Activated T-helper 1 cell treated with anti-CD3 and anti-CD28 coated beads, Interleukin-12 subunit alpha, Interleukin-12 subunit beta, Interleukin-2, Interleukin-4 antibody, amounts not matched to agents 30 ng/mL and 10 ng/mL and 1 ng/mL, durations not matched to agents 14 hours and 24 hours and 36 hours (primary cell): ENCODE measurements around the gene XRN1. TPM values are rescaled to one million over a fixed set of nuclear protein-coding genes. Genes with fewer than 3 reads are reported as not detected.
"Not testable (repeated sequence)": the region's sequence is repeated elsewhere in the genome, so short reads cannot be mapped to it uniquely, and the experiment has no call there.

Source experiments
- DNase-seq: peaks from one replicate; pipeline ENCODE4 v3.0.0; 2021; ENCODE audit warnings: low spot score
- H3K27ac Mint-ChIP-seq: one replicate; pipeline ENCODE4 v1.8.0; 2021; ENCODE audit warnings: mild to moderate bottlenecking, mixed read lengths
- H3K27me3 Mint-ChIP-seq: one replicate; pipeline ENCODE4 v1.8.0; 2022; ENCODE audit warnings: mild to moderate bottlenecking, moderate library complexity, mixed read lengths; ENCODE audit not compliant: insufficient read depth
- H3K36me3 Mint-ChIP-seq: one replicate; pipeline ENCODE4 v1.8.0; 2021; ENCODE audit warnings: low read depth, mixed read lengths
- H3K4me1 Mint-ChIP-seq: one replicate; pipeline ENCODE4 v1.8.0; 2021; ENCODE audit warnings: low read depth, mixed read lengths
- H3K4me3 Mint-ChIP-seq: one replicate; pipeline ENCODE4 v1.8.0; 2021; ENCODE audit warnings: mild to moderate bottlenecking, moderate library complexity, mixed read lengths
- H3K9me3 Mint-ChIP-seq: one replicate; pipeline ENCODE4 v1.8.0; 2021; ENCODE audit warnings: mixed read lengths
- intact Hi-C: fragments of 100-400 bp; cut with micrococcal nuclease; formaldehyde crosslinking; loops from one replicate; pipeline ENCODE4 v1.15.1; 2024
- total RNA-seq: library from RNA; stranded (reverse); gene quantifications from 2 replicates; pipeline ENCODE4 v1.2.3, GENCODE V29; 2022

The XRN1 gene
- total RNA-seq, 1 donor from 2014 or later, result 52.7 TPM

GRCh38 chr3:142417302-142417701 is 30.5 kb downstream of the XRN1 start:
- Mint-ChIP-seq H3K27me3 (no peaks in the 10 kb centered on the region), H3K4me3 (no peak overlapping the region), H3K27ac (no peak overlapping the region), H3K9me3 (no peaks in the 10 kb centered on the region), H3K36me3 (peaks cover 39% of the 10 kb centered on the region), H3K4me1 (no peaks in the 10 kb centered on the region)
- DNase-seq, result no peak
- intact Hi-C loops, result no loop called here

- H3K27me3 Mint-ChIP-seq, H3K27ac Mint-ChIP-seq, H3K9me3 Mint-ChIP-seq, H3K4me3 Mint-ChIP-seq, DNase-seq, H3K4me1 Mint-ChIP-seq, intact Hi-C loops: not testable (repeated sequence)
- H3K36me3 Mint-ChIP-seq, result peaks cover 41% of the 10 kb centered on the region
These were observed 47.3 kb downstream of the XRN1 start for GRCh38 chr3:142400537-142400936.

- Mint-ChIP-seq H3K27ac (no peak overlapping the region), H3K4me3 (no peak overlapping the region), H3K4me1 (no peaks in the 10 kb centered on the region), H3K36me3 (peaks cover 23% of the 10 kb centered on the region), H3K27me3 (no peaks in the 10 kb centered on the region), H3K9me3 (no peaks in the 10 kb centered on the region)
- intact Hi-C loops, result no loop called here
- DNase-seq, result no peak
These were observed 52.8 kb downstream of the XRN1 start for GRCh38 chr3:142394921-142395622.

- Mint-ChIP-seq H3K36me3 (peaks cover 46% of the 10 kb centered on the region), H3K4me1 (no peaks in the 10 kb centered on the region), H3K27me3 (no peaks in the 10 kb centered on the region), H3K9me3 (no peaks in the 10 kb centered on the region), H3K27ac (no peak overlapping the region), H3K4me3 (no peak overlapping the region)
- intact Hi-C loops, result no loop called here
- no peak for DNase-seq
These were observed 62.8 kb downstream of the XRN1 start for GRCh38 chr3:142385078-142385477.

GRCh38 chr3:142374687-142375086 is 73.2 kb downstream of the XRN1 start:
- Mint-ChIP-seq H3K27me3 (no peaks in the 10 kb centered on the region), H3K9me3 (no peaks in the 10 kb centered on the region), H3K4me3 (no peak overlapping the region), H3K27ac (no peak overlapping the region), H3K36me3 (peaks cover 25% of the 10 kb centered on the region), H3K4me1 (peaks cover 8% of the 10 kb centered on the region)
- DNase-seq, result no peak
- intact Hi-C loops, result no loop called here

GRCh38 chr3:142369576-142369975 is 78.3 kb downstream of the XRN1 start:
- H3K27ac Mint-ChIP-seq, DNase-seq, H3K4me3 Mint-ChIP-seq, H3K27me3 Mint-ChIP-seq, intact Hi-C loops, H3K9me3 Mint-ChIP-seq, H3K4me1 Mint-ChIP-seq: not testable (repeated sequence)
- peaks cover 31% of the 10 kb centered on the region for H3K36me3 Mint-ChIP-seq

GRCh38 chr3:142366434-142366833 is 81.4 kb downstream of the XRN1 start:
- no peak for DNase-seq
- H3K4me3 Mint-ChIP-seq, result no peak overlapping the region
- H3K27ac Mint-ChIP-seq, result no peak overlapping the region
- H3K27me3 Mint-ChIP-seq, result no peaks in the 10 kb centered on the region
- peaks cover 32% of the 10 kb centered on the region for H3K36me3 Mint-ChIP-seq
- no peaks in the 10 kb centered on the region for H3K4me1 Mint-ChIP-seq
- no peaks in the 10 kb centered on the region for H3K9me3 Mint-ChIP-seq
- intact Hi-C loops, result no loop called here

- Mint-ChIP-seq H3K4me3 (no peak overlapping the region), H3K4me1 (no peaks in the 10 kb centered on the region), H3K27ac (no peak overlapping the region), H3K36me3 (peaks cover 37% of the 10 kb centered on the region), H3K27me3 (no peaks in the 10 kb centered on the region), H3K9me3 (no peaks in the 10 kb centered on the region)
- DNase-seq, result no peak
- intact Hi-C loops, result no loop called here
These were observed 83.8 kb downstream of the XRN1 start for GRCh38 chr3:142363936-142364467.

GRCh38 chr3:142363433-142363832 is 84.4 kb downstream of the XRN1 start:
- H3K27ac Mint-ChIP-seq, DNase-seq, H3K9me3 Mint-ChIP-seq, H3K4me3 Mint-ChIP-seq, intact Hi-C loops, H3K27me3 Mint-ChIP-seq, H3K4me1 Mint-ChIP-seq: not testable (repeated sequence)
- H3K36me3 Mint-ChIP-seq, result peaks cover 34% of the 10 kb centered on the region

- Mint-ChIP-seq H3K36me3 (peaks cover 41% of the 10 kb centered on the region), H3K9me3 (no peaks in the 10 kb centered on the region), H3K4me3 (no peak overlapping the region), H3K27ac (no peak overlapping the region), H3K27me3 (no peaks in the 10 kb centered on the region), H3K4me1 (no peaks in the 10 kb centered on the region)
- no peak for DNase-seq
- intact Hi-C loops, result no loop called here
These were observed 88.5 kb downstream of the XRN1 start for GRCh38 chr3:142359367-142359766.

GRCh38 chr3:142356818-142357217 is 91.0 kb downstream of the XRN1 start:
- intact Hi-C loops, result no loop called here
- no peak overlapping the region for H3K27ac Mint-ChIP-seq

GRCh38 chr3:142355692-142356091 is 92.1 kb downstream of the XRN1 start:
- Mint-ChIP-seq H3K4me1 (no peaks in the 10 kb centered on the region), H3K36me3 (peaks cover 43% of the 10 kb centered on the region), H3K27me3 (no peaks in the 10 kb centered on the region), H3K9me3 (no peaks in the 10 kb centered on the region), H3K4me3 (no peak overlapping the region), H3K27ac (no peak overlapping the region)
- intact Hi-C loops, result no loop called here
- no peak for DNase-seq

More at GRCh38 chr3:142356818-142357217, 91.0 kb downstream of the XRN1 start:
- no peak for DNase-seq
- Mint-ChIP-seq H3K4me1 (no peaks in the 10 kb centered on the region), H3K4me3 (no peak overlapping the region), H3K27me3 (no peaks in the 10 kb centered on the region), H3K9me3 (no peaks in the 10 kb centered on the region), H3K36me3 (peaks cover 47% of the 10 kb centered on the region)

GRCh38 chr3:142354076-142354475 is 93.8 kb downstream of the XRN1 start:
- H3K4me3 Mint-ChIP-seq, result no peak overlapping the region
- intact Hi-C loops, result no loop called here
- H3K27me3 Mint-ChIP-seq, result no peaks in the 10 kb centered on the region
- H3K9me3 Mint-ChIP-seq, result no peaks in the 10 kb centered on the region
- H3K27ac Mint-ChIP-seq, result no peak overlapping the region
- H3K4me1 Mint-ChIP-seq, result no peaks in the 10 kb centered on the region
- DNase-seq, result no peak
- peaks cover 37% of the 10 kb centered on the region for H3K36me3 Mint-ChIP-seq

GRCh38 chr3:142353571-142353970 is 94.3 kb downstream of the XRN1 start:
- Mint-ChIP-seq H3K4me3 (no peak overlapping the region), H3K36me3 (peaks cover 39% of the 10 kb centered on the region), H3K27me3 (no peaks in the 10 kb centered on the region), H3K27ac (no peak overlapping the region), H3K4me1 (no peaks in the 10 kb centered on the region), H3K9me3 (no peaks in the 10 kb centered on the region)
- no peak for DNase-seq
- intact Hi-C loops, result no loop called here
